ENCODE results near the gene OR56A1.

OR56A1 gene

GRCh38 chr11:5989203-5989602 is 41.4 kb downstream of the OR56A1 start:
- no peak for DNase-seq (ENCODE audit: low read depth, low spot score)

DNA sequence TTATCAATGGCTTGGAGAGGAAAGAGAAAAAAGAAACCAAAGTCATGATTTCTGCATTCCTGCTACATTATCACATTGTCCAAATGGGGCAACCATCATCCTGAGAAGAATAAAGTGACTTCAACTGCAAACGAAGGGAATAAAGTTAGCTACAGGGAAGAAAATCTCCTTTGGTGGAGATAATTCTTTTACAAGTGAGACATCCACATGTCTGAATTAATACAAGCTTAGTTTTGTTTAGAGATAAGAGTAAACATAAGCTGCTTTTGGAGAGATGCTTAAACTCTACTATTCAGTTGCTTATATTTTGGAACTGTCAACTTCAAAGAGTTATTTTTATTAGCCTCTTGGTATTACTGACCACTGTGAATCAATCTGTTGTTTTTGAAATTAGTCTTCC is 43.7 kb downstream of the OR56A1 start, which contains the start of gene OR52L1:
Gene OR52L1 (minus strand): TSS at position 101 of the 400 bp plus-strand sequence. CDS start 55 bp downstream, at position 46.
- DNase-seq (ENCODE audit: low read depth, low spot score): no peak

DNA sequence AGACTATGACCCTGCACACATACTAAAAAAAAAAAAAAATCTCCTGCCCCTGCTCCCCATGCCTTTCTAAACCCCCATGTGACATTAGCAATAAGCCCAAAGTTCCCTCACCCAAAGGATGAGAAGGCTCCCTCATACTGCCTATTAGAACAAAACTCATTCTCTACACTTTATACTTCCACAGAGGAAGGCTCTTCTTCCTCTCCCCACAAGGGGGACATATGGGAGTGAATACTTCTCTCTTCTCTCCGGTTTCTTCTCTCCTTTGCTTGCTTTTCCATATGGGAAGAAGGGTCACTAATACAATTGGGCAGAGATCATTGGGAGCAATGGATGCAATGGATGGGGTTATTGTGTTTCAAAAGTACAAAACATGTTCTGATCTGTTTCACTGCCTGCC is 47.1 kb downstream of the OR56A1 start:
- DNase-seq (ENCODE audit: low read depth, low spot score): no peak

- DNase-seq (ENCODE audit: low read depth, low spot score): no peak
Observed at GRCh38 chr11:5973530-5973929, 57.0 kb downstream of the OR56A1 start.
